GM12878 (cell line): Measurements from ENCODE around the gene IGF1R.

Experiments
- BHLHE40 ChIP-seq, 2 experiments: fragments of 450-650 bp in 1 of 2; IDR thresholded peaks; 2 replicates each; pipeline ENCODE4 v1.6.1; 2011 to 2017; ENCODE audit warnings: low read depth in 2 of 2, borderline replicate concordance in 1 of 2, improper control_type of control experiment in 1 of 2, low read length in 1 of 2, mild to moderate bottlenecking in 1 of 2
- CTCF ChIP-seq, 3 experiments: IDR thresholded peaks in 2 of 3; conservative IDR thresholded peaks in 1 of 3; 2 replicates each; pipeline ENCODE4 v1.5.1; 2011; ENCODE audit warnings: low read depth in 3 of 3, low read length in 3 of 3, mild to moderate bottlenecking in 3 of 3, control low read depth in 2 of 3, moderate library complexity in 2 of 3, inconsistent platforms in 1 of 3, mixed read lengths in 1 of 3; ENCODE audit not compliant: control insufficient read depth in 2 of 3, insufficient read depth in 1 of 3; ENCODE audit errors: extremely low read depth in 1 of 3
- HDAC6 ChIP-seq: fragments of 200-600 bp; sonication (generic); IDR thresholded peaks from one replicate; pipeline ENCODE4 v1.8.0; 2017; ENCODE audit warnings: antibody characterized with exemption; ENCODE audit not compliant: unreplicated experiment
- POLR2A ChIP-seq: IDR thresholded peaks from 2 replicates; pipeline ENCODE4 v1.6.1; 2011; ENCODE audit warnings: low read depth, mild to moderate bottlenecking, low read length
- TF ChIP-seq, protein P1 (sequence below): IDR thresholded peaks from 2 replicates; pipeline ENCODE4 v1.6.1; 2011; ENCODE audit warnings: borderline replicate concordance, low read depth, mild to moderate bottlenecking, moderate library complexity, mixed read lengths, low read length; ENCODE audit not compliant: insufficient read depth; ENCODE audit errors: extremely low read length

DNA sequence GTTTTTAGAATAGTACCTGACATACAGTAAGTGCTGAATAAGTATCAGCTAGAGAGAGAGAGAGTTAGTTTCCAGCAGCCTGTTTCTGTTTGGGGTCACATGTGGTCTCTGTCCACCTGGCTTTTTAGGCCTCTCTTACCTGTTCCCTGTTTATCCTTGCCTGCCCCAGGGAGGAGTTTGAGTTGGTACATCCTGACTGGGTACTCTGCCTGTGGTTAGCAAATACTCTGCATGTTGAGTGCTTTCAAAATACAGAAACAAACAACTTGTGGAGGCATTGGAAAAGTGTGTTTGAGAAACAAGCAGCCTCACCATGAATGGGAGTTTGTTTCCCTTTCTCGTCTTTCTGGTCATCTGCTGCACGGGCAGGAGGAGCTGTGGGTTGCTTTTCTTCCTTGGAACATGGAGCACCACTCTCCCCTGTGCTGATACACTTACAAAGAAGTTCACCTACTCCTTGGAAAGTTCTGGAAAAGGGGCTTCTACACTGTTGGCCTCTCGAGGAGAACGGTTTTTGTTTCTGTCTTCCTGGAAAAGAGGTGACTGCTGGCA is 193.2 kb downstream of the IGF1R start:
- TF ChIP-seq BHLHE40 (IDR thresholded peaks at IDR 0.05; ENCODE audit: borderline replicate concordance in 1 of 2, low read depth in 2 of 2, low read length in 1 of 2) (no peak), POLR2A (no peak), CTCF (IDR thresholded peaks at IDR 0.05 in 2 of 3, conservative IDR thresholded peaks at IDR 0.05 in 1 of 3; ENCODE audit: control insufficient read depth in 2 of 3, extremely low read depth in 1 of 3, insufficient read depth in 1 of 3, low read depth in 3 of 3, low read length in 3 of 3) (no peak), HDAC6 (no peak)
- TF ChIP-seq, protein P1, sequence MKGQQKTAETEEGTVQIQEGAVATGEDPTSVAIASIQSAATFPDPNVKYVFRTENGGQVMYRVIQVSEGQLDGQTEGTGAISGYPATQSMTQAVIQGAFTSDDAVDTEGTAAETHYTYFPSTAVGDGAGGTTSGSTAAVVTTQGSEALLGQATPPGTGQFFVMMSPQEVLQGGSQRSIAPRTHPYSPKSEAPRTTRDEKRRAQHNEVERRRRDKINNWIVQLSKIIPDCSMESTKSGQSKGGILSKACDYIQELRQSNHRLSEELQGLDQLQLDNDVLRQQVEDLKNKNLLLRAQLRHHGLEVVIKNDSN: no peak
